ENCODE results near the gene GRID1.

DNA sequence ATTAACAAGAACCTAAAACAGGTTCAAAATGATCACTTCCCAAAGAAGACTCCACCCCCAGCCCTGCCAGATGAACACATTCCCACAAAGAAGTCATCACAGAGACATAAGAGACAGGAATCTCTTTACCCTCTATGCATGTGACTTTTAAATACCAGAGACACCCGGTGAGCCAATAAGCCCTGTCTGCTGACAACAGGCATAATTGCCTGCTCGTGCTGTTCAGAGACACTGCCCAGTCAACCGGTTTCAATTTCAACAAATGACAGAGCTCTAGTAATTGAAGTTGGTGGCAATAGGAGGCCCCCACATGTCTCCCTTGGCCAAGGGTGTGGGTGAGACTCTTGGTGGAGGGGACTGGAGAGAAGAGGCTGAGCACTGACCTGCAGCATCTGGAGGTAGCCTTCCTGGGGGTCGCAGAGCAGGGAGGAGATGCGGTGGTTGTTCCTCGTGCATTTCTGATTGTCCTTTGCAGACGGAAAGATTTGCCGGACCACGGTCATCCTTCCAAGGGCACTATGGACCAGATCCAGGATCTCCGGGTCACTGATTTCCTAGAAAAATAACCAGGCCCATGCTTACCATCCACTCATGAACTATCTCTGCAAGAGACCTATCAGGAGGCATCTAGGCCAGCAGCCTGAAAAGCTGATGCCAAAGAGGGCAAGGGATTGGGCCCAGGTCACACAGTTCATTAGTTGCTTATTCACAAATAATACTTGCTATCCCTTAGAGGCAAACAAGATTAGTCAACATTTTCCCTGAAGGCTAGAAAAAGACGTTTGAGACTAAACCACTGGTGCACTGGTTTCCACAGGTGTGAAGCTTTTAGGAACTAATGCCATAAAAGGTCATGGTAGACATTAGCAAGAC is 497.7 kb downstream of the GRID1 start:
- no peak for TF ChIP-seq ZNF302 (tag by site-specific recombination; IDR thresholded peaks at IDR 0.05; ENCODE audit: low read depth)
- TF ChIP-seq ZNF350 (tag by site-specific recombination; IDR thresholded peaks at IDR 0.05), result no peak
- TF ChIP-seq CTCF (tag by site-specific recombination; IDR thresholded peaks at IDR 0.05), result no peak
- TF ChIP-seq, protein P1, sequence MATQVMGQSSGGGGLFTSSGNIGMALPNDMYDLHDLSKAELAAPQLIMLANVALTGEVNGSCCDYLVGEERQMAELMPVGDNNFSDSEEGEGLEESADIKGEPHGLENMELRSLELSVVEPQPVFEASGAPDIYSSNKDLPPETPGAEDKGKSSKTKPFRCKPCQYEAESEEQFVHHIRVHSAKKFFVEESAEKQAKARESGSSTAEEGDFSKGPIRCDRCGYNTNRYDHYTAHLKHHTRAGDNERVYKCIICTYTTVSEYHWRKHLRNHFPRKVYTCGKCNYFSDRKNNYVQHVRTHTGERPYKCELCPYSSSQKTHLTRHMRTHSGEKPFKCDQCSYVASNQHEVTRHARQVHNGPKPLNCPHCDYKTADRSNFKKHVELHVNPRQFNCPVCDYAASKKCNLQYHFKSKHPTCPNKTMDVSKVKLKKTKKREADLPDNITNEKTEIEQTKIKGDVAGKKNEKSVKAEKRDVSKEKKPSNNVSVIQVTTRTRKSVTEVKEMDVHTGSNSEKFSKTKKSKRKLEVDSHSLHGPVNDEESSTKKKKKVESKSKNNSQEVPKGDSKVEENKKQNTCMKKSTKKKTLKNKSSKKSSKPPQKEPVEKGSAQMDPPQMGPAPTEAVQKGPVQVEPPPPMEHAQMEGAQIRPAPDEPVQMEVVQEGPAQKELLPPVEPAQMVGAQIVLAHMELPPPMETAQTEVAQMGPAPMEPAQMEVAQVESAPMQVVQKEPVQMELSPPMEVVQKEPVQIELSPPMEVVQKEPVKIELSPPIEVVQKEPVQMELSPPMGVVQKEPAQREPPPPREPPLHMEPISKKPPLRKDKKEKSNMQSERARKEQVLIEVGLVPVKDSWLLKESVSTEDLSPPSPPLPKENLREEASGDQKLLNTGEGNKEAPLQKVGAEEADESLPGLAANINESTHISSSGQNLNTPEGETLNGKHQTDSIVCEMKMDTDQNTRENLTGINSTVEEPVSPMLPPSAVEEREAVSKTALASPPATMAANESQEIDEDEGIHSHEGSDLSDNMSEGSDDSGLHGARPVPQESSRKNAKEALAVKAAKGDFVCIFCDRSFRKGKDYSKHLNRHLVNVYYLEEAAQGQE (tag by site-specific recombination; IDR thresholded peaks at IDR 0.05), result no peak
- TF ChIP-seq MEIS1 (CRISPR knock-in tag; IDR thresholded peaks at IDR 0.05; ENCODE audit: borderline replicate concordance), result no peak
- TF ChIP-seq ZNF311 (tag by site-specific recombination; IDR thresholded peaks at IDR 0.05; ENCODE audit: borderline replicate concordance), result no peak
- TF ChIP-seq ZFP37 (tag by site-specific recombination; IDR thresholded peaks at IDR 0.05), result no peak
